NCI-H2107 treated with DMSO at 0.1 percent for 48 hours (cell line): ENCODE measurements around the gene SERP2.

Experiments
- DNase-seq: peaks from one replicate; lab custom pipeline; 2025; ENCODE audit not compliant: unreplicated experiment; lab: John Stamatoyannopoulos, UW

The SERP2 gene

DNA sequence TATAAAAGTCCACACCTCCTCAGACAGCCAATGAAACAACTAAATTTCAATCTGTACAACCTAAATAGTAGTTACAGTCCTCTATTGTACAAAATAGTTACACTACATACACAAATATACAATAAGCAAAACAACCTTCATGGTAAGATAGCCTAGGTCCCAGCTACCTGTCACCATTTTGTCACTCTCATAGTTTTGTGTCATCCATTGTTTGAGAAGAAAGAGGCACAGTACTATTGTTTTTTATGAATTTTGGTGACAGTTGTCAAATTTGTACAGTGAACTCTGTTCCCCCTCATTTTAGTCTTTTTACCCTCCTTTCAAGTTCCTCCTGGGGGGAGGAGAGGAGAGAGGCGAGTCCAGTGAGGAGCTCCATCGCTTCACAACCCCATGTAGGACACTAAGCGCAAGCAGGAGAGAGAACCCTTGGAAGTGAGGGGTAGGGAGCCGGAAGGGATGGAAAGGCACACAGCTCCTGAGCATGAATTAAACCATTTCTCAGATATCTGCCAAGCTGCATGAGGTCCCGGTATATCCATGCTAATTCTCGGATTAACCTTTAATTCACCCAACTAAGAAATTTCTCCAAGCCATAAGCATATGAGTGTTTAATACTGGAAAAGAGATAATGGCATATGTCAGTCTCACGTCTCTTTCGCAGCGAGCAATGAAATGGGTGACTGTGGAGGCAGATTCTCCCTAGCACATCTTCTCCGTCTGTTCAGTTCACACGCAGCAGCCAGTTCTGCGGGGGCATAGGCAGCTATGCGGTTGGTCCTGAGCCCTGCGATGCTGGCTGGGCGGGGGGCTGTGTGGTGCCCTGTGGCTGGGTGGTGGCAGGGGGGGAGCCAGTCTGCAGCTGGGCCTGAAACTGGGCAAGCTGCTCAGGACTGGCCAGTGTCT, 60.5 kb downstream of the SERP2 start:
- no peak for DNase-seq

DNA sequence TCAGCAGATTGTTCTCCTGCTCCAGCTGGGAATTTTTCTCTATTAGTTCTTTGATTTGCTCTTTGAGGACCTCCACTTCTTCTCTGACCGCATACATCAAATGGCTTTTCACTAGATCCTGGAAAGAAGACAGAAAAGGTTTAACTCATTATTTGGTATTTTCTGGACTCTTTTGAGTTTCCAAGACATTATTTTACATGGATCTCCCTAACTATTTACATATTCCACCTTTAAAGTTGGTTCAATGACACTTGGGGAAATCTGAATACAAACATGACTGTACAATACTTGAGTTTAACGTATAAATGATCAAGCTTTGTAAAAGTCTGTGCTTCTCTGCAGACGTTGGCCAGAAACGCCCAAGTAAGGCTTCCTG, 61.1 kb downstream of the SERP2 start:
- DNase-seq = no peak

DNA sequence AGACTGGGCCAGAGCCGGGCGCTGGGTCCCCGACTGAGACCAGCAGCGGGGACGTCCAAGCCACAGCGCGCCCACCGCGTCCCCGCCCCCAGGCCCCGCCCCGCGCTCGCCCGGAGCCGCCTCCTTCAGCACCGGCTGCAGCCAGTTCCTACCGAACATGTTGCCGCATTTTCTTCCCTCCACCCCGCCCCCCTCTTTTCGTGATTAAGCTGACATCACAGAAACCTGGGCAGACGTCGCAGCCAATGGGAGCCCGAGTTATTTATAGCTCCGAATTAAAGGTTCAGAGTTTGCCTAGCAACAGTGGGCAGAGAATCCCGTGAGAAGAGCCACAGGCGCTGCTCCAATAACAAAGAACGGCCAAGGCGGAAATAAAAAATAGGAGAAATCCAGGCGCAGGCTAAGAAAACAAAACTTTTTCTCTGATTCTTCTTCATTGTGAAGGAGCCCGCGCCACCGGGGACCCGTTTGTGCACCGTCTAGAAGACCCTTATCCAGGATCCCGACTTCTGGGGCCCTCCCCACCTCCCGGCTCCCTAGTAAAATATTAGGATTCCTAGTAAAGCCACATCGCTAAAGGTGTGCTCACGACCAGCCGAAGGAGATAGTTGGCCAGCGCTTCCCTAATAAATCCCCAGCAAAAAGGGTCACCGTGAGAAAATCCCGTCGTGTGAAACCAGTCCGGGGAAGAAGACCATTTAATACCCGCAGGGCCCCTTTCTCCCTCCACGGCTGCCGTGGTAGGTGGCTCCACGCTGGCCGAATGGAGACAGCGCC, 61.7 kb downstream of the SERP2 start:
- DNase-seq = peak; percentile 98

DNA sequence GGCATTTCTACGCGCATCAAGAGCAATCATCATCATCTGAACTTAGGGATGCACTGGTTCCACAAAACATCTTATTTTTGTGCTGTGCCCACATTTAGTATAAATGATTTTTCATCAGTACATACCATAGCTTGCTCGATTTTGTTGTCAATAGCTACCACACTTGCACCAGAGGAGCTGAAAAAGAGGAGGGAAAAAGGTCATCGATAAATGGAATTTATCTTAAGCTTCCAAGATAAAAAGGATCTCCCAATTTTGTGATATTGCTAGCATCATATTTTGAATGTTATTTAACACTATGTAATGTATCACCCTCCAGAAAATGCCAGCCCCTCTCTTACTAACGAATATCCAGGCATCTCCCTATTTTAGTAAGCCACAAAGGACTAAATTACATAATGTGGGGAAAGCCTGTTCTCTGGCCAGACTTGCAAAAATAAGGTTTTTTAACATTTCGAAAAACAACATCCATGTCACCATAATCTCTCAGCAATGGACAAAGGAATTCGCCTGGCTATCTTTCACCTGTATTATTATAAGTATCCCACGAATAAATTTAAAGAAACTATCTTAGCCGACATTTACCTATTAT, 62.4 kb downstream of the SERP2 start:
- DNase-seq = no peak

DNA sequence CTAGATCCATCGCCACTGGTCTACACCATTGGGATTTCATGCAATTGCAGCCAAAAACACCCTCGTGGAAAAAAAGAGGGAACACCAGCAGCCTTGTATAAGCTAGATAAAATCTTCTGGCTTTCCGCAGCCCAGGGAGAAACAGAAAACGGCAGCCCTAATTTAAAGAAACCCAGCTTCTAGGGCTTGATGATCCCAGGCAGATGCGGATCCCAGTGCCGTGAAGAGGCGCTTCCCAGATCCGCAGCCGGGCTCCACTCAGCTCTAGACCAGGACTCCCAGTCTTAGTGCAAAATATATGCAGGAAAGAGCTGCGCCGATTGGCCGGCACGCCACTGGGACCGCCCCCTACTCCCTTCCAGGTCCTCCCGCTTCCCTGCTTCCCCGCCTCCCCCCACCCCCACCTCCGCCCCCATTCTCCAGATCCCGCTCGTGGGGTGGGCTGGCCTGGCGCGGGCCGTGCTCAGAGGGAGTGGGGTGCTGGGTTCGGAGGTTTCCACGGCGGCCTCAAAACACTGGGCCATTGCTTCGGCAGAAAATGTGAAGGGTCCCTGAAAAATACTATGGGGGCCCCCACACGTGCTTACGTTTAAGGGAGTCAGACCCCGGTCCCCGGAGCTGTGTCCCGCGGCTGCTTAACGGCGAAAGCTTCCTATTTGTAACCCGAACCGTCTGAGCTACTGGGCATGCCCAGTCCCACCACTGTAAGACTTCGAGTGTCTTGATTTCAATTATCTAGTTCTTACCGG, 63.1 kb downstream of the SERP2 start:
- DNase-seq = peak; percentile 90

DNA sequence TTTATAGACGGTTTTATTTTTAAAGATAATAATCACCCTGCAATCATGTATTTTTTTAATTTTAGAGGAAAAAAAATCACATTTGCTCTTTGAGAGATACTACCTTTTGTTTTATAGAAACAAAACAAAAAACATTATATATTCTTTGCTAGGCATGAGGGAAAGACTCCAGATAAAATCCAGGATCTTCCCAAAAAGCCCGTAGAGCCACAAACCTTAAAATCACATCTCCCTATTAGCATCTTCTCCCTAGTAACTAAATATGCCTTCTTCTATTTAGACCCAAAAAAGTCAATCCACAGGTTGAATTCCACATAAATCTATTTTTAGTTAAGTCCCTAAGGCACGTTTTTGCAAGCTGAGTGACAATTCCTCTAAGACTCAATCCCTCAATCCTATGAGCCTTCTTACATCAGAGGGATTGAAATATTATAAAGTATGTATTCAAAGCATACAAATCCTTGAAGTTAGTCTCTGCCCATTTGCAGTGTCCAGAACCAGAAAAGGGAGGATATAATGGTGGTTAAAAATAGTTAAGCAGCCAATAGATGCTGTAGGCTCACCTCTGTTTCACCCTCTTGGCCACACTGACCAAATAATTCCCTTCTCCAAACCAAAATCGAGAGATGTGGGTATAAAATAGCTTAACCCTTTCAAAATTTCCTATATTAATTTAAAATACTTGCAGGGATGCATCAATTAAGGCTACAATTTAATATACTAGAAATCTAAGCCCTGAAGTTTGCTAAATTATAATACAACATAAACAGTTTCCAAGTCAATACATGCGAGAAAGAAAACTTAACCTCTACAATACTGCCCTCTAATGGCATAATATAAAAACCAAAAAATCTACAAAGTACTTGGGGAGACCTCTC, 64.0 kb downstream of the SERP2 start:
- peak; percentile 81 for DNase-seq

DNA sequence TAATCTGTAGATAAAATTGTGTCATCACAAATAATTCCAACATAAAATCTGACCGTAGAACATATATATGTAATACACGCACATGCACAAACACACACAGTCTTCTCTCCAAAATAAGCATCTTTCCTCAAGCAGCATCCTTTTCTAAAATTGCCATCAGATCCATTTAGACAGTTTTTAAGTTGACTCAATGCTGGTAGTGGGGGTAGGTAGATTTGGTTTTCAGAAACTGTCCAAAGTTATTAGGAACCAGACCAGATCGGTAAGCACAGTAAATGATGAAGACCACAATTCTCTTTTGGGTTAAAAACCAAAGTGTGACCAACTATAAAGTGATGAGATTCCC, 64.6 kb downstream of the SERP2 start:
- DNase-seq = no peak

DNA sequence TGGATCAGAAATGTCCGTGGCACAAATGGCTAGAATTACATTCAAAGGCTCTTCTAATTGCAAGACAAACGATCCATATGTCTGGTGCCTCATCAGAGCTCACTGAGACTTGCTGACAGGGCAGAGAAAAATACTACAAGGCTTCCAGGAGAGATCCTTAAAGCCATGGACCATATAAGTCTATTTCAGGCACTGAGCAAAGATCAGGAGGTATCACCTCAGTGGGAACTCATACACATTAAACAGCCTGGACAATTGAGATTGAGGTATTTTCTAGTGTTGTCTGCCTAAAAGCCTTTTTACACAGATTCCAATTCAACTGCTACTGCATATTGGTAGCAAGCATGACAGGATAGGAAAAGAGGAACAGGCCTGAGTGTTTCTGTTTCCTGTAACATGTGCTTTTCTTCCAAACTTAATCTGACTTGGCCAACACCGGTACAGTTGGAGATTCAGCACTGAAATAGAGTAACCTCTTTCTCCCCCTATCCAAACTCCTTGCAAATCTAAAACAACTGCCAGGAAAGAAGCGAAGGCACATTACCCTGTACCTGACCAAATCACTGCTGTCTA, 65.9 kb downstream of the SERP2 start:
- peak; percentile 7 for DNase-seq

DNA sequence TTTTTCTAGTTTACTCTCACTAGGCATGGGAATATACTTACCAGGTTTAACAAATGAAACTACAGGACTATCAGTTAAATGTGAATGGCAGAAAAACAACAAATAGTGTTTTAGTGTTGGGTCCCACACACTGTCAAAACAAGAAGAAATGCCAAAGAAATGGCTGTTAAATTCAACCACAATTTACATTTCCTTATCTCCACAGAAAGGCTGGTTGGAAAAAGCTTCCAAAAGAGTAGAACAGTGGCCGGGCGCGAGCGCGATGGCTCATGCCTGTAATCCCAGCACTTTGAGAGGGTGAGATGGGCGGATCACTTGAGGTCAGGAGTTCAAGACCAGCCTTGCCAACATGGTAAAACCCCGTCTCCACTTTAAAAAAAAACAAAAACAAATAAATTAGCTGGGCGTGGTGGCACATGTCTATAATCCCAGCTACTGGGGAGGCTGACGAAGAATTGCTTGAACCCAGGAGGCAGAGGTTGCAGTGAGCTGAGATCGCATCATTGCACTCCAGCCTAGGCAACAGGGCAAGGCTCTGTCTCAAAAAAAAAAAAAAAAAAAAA, 66.5 kb downstream of the SERP2 start:
- DNase-seq = no peak
